IMR-90 (cell line): ENCODE data around the gene FMOD. TPM values are rescaled to one million over a fixed set of nuclear protein-coding genes. Genes with fewer than 3 reads are reported as not detected.
A peak's percentile ranks its signal among the peaks of the same experiment; 100 is the strongest.

ENCODE experiments used
- ATAC-seq: fragments of 200-7000 bp; cut with Tn5 transposase; 2 replicates; pipeline ENCODE4 v1.9.1; 2020; ENCODE audit warnings: low read depth, mild to moderate bottlenecking, moderate library complexity
- BruUV-seq: library from RNA; stranded (reverse); fragments of 400-500 nt; replicated peaks from 2 replicates; lab custom pipeline; 2021; lab: Mats Ljungman, UMichigan
- CTCF ChIA-PET: fragments of 300-600 bp; formaldehyde crosslinking; extraction: SDS; loops from one replicate; lab custom pipeline; 2021; ENCODE audit warnings: antibody characterized with exemption; lab: Yijun Ruan, JAX
- POLR2A ChIA-PET: fragments of 300-600 bp; sonication (Branson Sonifier 250); formaldehyde crosslinking; loops from one replicate; lab custom pipeline; 2022; ENCODE audit warnings: antibody characterized with exemption; ENCODE audit not compliant: unreplicated experiment; lab: Charles Lee
- DNase-seq: peaks from one replicate; pipeline ENCODE4 v3.0.0; 2013
- H2AFZ ChIP-seq: replicated peaks from 2 replicates; pipeline ENCODE3; 2013; ENCODE audit warnings: low read length, mild to moderate bottlenecking; ENCODE audit not compliant: poor library complexity
- H2AK5ac ChIP-seq: 2 replicates; pipeline ENCODE4 v1.6.1; 2013; ENCODE audit warnings: low read depth, low read length, inconsistent platforms
- H2AK9ac ChIP-seq: replicated peaks from 2 replicates; pipeline ENCODE3; 2013; ENCODE audit warnings: mild to moderate bottlenecking, low read depth, low read length, moderate library complexity; ENCODE audit not compliant: poor library complexity
- H2BK120ac ChIP-seq: 2 replicates; pipeline ENCODE4 v1.6.1; 2013; ENCODE audit warnings: low read depth, low read length, inconsistent platforms
- H2BK15ac ChIP-seq: 3 replicates; pipeline ENCODE4 v1.6.1; 2013; ENCODE audit warnings: low read depth, low read length, inconsistent platforms
- H2BK20ac ChIP-seq: 2 replicates; pipeline ENCODE4 v1.6.1; 2013; ENCODE audit warnings: low read depth, mild to moderate bottlenecking, inconsistent platforms, low read length, moderate library complexity
- H2BK5ac ChIP-seq: 2 replicates; pipeline ENCODE4 v1.6.1; 2013; ENCODE audit warnings: mild to moderate bottlenecking, low read depth, low read length, inconsistent platforms; ENCODE audit not compliant: poor library complexity, severe bottlenecking
- H3K14ac ChIP-seq: replicated peaks from 2 replicates; pipeline ENCODE4 v1.6.1; 2013; ENCODE audit warnings: low read depth, low read length, inconsistent platforms
- H3K18ac ChIP-seq: 2 replicates; pipeline ENCODE4 v1.6.1; 2013; ENCODE audit warnings: low read depth, low read length, control low read depth
- H3K23ac ChIP-seq: 2 replicates; pipeline ENCODE4 v1.6.1; 2013; ENCODE audit warnings: low read depth, low read length, inconsistent platforms
- H3K27ac ChIP-seq: 2 replicates; pipeline ENCODE4 v1.5.1; 2013; ENCODE audit warnings: mild to moderate bottlenecking, control low read depth, low read length; ENCODE audit not compliant: insufficient read depth
- H3K27me3 ChIP-seq: 2 replicates; pipeline ENCODE4 v1.6.1; 2013; ENCODE audit warnings: low read length; ENCODE audit not compliant: control insufficient read depth, insufficient read depth
- H3K36me3 ChIP-seq: 2 replicates; pipeline ENCODE4 v1.6.1; 2013; ENCODE audit warnings: low read length, mixed read lengths; ENCODE audit not compliant: control insufficient read depth, insufficient read depth
- H3K4ac ChIP-seq: 2 replicates; pipeline ENCODE4 v1.6.1; 2013; ENCODE audit warnings: low read depth, low read length, inconsistent platforms
- H3K4me1 ChIP-seq: 2 replicates; pipeline ENCODE4 v1.6.1; 2013; ENCODE audit warnings: low read length, mixed read lengths; ENCODE audit not compliant: control insufficient read depth, insufficient read depth
- H3K4me2 ChIP-seq: 2 replicates; pipeline ENCODE4 v1.6.1; 2013; ENCODE audit warnings: low read depth, mild to moderate bottlenecking, control low read depth, low read length, moderate library complexity
- H3K4me3 ChIP-seq: 2 replicates; pipeline ENCODE4 v1.5.1; 2013; ENCODE audit warnings: low read depth, mild to moderate bottlenecking, control low read depth, low read length, moderate library complexity; ENCODE audit not compliant: insufficient read depth
- H3K56ac ChIP-seq: 2 replicates; pipeline ENCODE4 v1.6.1; 2013; ENCODE audit warnings: low read length, inconsistent platforms; ENCODE audit not compliant: insufficient read depth; ENCODE audit errors: extremely low read depth
- H3K79me1 ChIP-seq, 2 experiments: 2 replicates each; pipeline ENCODE4 v1.6.1; 2013; ENCODE audit warnings: low read length in 2 of 2, inconsistent platforms in 1 of 2, low read depth in 1 of 2
- H3K9ac ChIP-seq: 2 replicates; pipeline ENCODE4 v1.6.1; 2013; ENCODE audit warnings: low read depth, low read length, control low read depth
- H3K9me1 ChIP-seq: 2 replicates; pipeline ENCODE4 v1.6.1; 2013; ENCODE audit warnings: low read length, inconsistent platforms; ENCODE audit not compliant: insufficient read depth
- H3K9me3 ChIP-seq: 2 replicates; pipeline ENCODE4 v1.6.1; 2013; ENCODE audit warnings: low read length; ENCODE audit not compliant: control insufficient read depth, insufficient read depth
- H4K20me1 ChIP-seq: 2 replicates; pipeline ENCODE4 v1.6.1; 2013; ENCODE audit warnings: low read length, inconsistent platforms; ENCODE audit not compliant: insufficient read depth
- H4K5ac ChIP-seq: 2 replicates; pipeline ENCODE4 v1.6.1; 2013; ENCODE audit warnings: mild to moderate bottlenecking, low read depth, low read length, control low read depth
- H4K8ac ChIP-seq, 2 experiments: 2 replicates each; pipeline ENCODE4 v1.6.1; 2013; ENCODE audit warnings: low read depth in 2 of 2, low read length in 2 of 2, control low read depth in 1 of 2, inconsistent platforms in 1 of 2
- H4K91ac ChIP-seq: 2 replicates; pipeline ENCODE4 v1.6.1; 2013; ENCODE audit warnings: low read depth, low read length, inconsistent platforms; ENCODE audit not compliant: insufficient read depth
- RFX5 ChIP-seq: IDR thresholded peaks from 2 replicates; pipeline ENCODE4 v1.8.0; 2012; ENCODE audit warnings: low read depth, mild to moderate bottlenecking, low read length, moderate library complexity
- WGBS, 2 experiments: methylation state at CpG; one replicate each; pipeline versions ENCODE4 v1.1.5 to v1.1.7; 2013; ENCODE audit warnings: missing lambda C conversion rate in 2 of 2; ENCODE audit not compliant: insufficient read length in 1 of 2; ENCODE audit errors: extremely low coverage in 2 of 2; 5-methylcytosine and 5-hydroxymethylcytosine counted together
- dilution Hi-C: fragments of 300-500 bp; cut with HindIII; formaldehyde crosslinking; loops from one replicate; pipeline ENCODE4 v1.14.3; 2018; ENCODE audit warnings: low sequenced_read_pairs; ENCODE audit not compliant: unreplicated experiment
- in situ Hi-C: fragments of 300-500 bp; cut with MboI; formaldehyde crosslinking; loops from 3 replicates; pipeline ENCODE4 v1.14.3; 2019; ENCODE audit warnings: low sequenced_read_pairs, inconsistent platforms, mixed read lengths
- intact Hi-C: fragments of 100-400 bp; cut with micrococcal nuclease; formaldehyde crosslinking; loops from 2 replicates; pipeline ENCODE4 v1.10.0; 2022
- polyA plus RNA-seq, 3 experiments: library from polyadenylated mRNA; depleted of rRNA; stranded (reverse); fragments of >200 nt; gene quantifications; 2 replicates each; pipeline ENCODE4 v1.2.3, GENCODE V29; 2012; ENCODE audit warnings: low replicate concordance in 1 of 3
- total RNA-seq: library from RNA; depleted of rRNA; stranded (reverse); fragments of >200 nt; gene quantifications from 2 replicates; pipeline ENCODE4 v1.2.3, GENCODE V29; 2012
- TF ChIP-seq, protein P1 (sequence below): fragments of 150-350 bp; IDR thresholded peaks from 2 replicates; pipeline ENCODE4 v1.6.1; 2017; ENCODE audit warnings: mild to moderate bottlenecking, antibody characterized with exemption, low read length, low read depth

Gene FMOD
- total and polyA plus RNA-seq, 2 of the 4 experiments (the other 2 are of a cell fraction) = 0.18 to 2.7 TPM

- Histone ChIP-seq H3K18ac (peak overlapping the region; percentile 5; the same call in 1 of the 2 replicates), H3K36me3 (no peaks in the 10 kb centered on the region), H2BK5ac (no peak overlapping the region), H3K4me3 (no peak overlapping the region), H4K5ac (no peak overlapping the region), H3K4me1 (peaks cover 26% of the 10 kb centered on the region), H3K27me3 (peaks cover 5% of the 10 kb centered on the region), H3K9ac (no peak overlapping the region), H3K9me3 (no peaks in the 10 kb centered on the region), H3K23ac (0 out of 2 replicates have a peak overlapping the region, but pooled peaks have one; percentile 20), H3K4ac (peak overlapping the region; percentile 52), H3K56ac (no peak overlapping the region), H2BK15ac (peak overlapping the region; percentile 42; the same call in 1 of the 3 replicates), H3K79me1 (no peaks in the 10 kb centered on the region), H3K27ac (peak overlapping the region; percentile 5; the same call in 1 of the 2 replicates), H3K4me2 (peak overlapping the region; percentile 44), H2BK20ac (peak overlapping the region; percentile 81; the same call in 1 of the 2 replicates), H3K9me1 (peaks cover 15% of the 10 kb centered on the region), H4K20me1 (no peaks in the 10 kb centered on the region), H2AFZ (peak overlapping the region; percentile 12), H3K14ac (no peak overlapping the region), H4K8ac (peak overlapping the region in 1 of 2 experiments; percentile 65; a peak in 1 of 4 replicates), H4K91ac (peak overlapping the region; percentile 5; the same call in 1 of the 2 replicates), H2AK5ac (peak overlapping the region; percentile 76; the same call in 1 of the 2 replicates), H2AK9ac (peak overlapping the region; percentile 19), H2BK120ac (peak overlapping the region; percentile 72; the same call in 1 of the 2 replicates)
- dilution Hi-C loops = no loop called here
- CTCF ChIA-PET = no interaction called here
- DNase-seq (peak; percentile 78), ATAC-seq (peak; percentile 69)
- WGBS, 2 experiments = 0% methylated on average over 2 of the region's 3 CpGs; no CpG with 5 or more reads in 1 of the 2 experiments
- in situ Hi-C loops = no loop called here
- intact Hi-C loops = no loop called here
- POLR2A ChIA-PET = no interaction called here
- no peak for TF ChIP-seq RFX5
- TF ChIP-seq, protein P1, sequence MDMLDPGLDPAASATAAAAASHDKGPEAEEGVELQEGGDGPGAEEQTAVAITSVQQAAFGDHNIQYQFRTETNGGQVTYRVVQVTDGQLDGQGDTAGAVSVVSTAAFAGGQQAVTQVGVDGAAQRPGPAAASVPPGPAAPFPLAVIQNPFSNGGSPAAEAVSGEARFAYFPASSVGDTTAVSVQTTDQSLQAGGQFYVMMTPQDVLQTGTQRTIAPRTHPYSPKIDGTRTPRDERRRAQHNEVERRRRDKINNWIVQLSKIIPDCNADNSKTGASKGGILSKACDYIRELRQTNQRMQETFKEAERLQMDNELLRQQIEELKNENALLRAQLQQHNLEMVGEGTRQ = peak; percentile 39; the same call in 1 of the 2 replicates
- BruUV-seq = no TSS peak
Observed at GRCh38 chr1:203366476-203366875, 15.6 kb upstream of the FMOD start.
